GM19395 (cell line): ENCODE data around the gene RXRG.
A peak's percentile ranks its signal among the peaks of the same experiment; 100 is the strongest.

Experiments used
- ATAC-seq: cut with Tn5 transposase; IDR thresholded peaks from one replicate; pipeline ENCODE4 v1.9.1; 2021; ENCODE audit warnings: mild to moderate bottlenecking, moderate library complexity; ENCODE audit not compliant: unreplicated experiment

Gene RXRG

GRCh38 chr1:165415068-165415467 lies 29.9 kb downstream of the RXRG start:
- ATAC-seq = no peak

GRCh38 chr1:165414620-165415019 lies 30.3 kb downstream of the RXRG start:
- ATAC-seq = no peak

- ATAC-seq = no peak
Measured at GRCh38 chr1:165411396-165411795, 33.5 kb downstream of the RXRG start.

- no peak for ATAC-seq
Measured at GRCh38 chr1:165409657-165410358, 35.1 kb downstream of the RXRG start.

- ATAC-seq = no peak
Measured at GRCh38 chr1:165408518-165408917, 36.4 kb downstream of the RXRG start.

GRCh38 chr1:165407398-165407797 lies 37.5 kb downstream of the RXRG start:
- no peak for ATAC-seq

GRCh38 chr1:165403835-165404482 lies 41.0 kb downstream of the RXRG start:
- peak; percentile 80 for ATAC-seq

- no peak for ATAC-seq
Measured at GRCh38 chr1:165402517-165403111, 42.3 kb downstream of the RXRG start.

GRCh38 chr1:165397944-165398343 lies 47.0 kb downstream of the RXRG start:
- ATAC-seq = no peak

GRCh38 chr1:165395901-165396300 lies 49.0 kb downstream of the RXRG start:
- no peak for ATAC-seq

- ATAC-seq = no peak
Measured at GRCh38 chr1:165395478-165395877, 49.4 kb downstream of the RXRG start.

GRCh38 chr1:165392634-165393571 lies 52.0 kb downstream of the RXRG start:
- peak; percentile 99 for ATAC-seq

- no peak for ATAC-seq
Measured at GRCh38 chr1:165389609-165390008, 55.3 kb downstream of the RXRG start.

- no peak for ATAC-seq
Measured at GRCh38 chr1:165387961-165388360, 57.0 kb downstream of the RXRG start.

GRCh38 chr1:165387505-165387904 lies 57.4 kb downstream of the RXRG start:
- ATAC-seq = no peak

GRCh38 chr1:165383599-165384405 lies 61.1 kb downstream of the RXRG start:
- ATAC-seq = no peak

- no peak for ATAC-seq
Measured at GRCh38 chr1:165383067-165383466, 61.9 kb downstream of the RXRG start.

GRCh38 chr1:165381745-165382505 lies 63.0 kb downstream of the RXRG start:
- ATAC-seq = no peak

- ATAC-seq = peak; percentile 29
Measured at GRCh38 chr1:165376811-165377311, 68.1 kb downstream of the RXRG start.
